HG03558 (cell line): ENCODE data around the gene TCF7L2.

ENCODE experiments used
- ATAC-seq: cut with Tn5 transposase; IDR thresholded peaks from one replicate; pipeline ENCODE4 v1.9.1; 2021; ENCODE audit warnings: moderate number of reproducible peaks; ENCODE audit not compliant: unreplicated experiment; ENCODE audit errors: extremely low read depth

TCF7L2 gene

GRCh38 chr10:112989826-112990225, 39.8 kb downstream of the TCF7L2 start:
- no peak for ATAC-seq

DNA sequence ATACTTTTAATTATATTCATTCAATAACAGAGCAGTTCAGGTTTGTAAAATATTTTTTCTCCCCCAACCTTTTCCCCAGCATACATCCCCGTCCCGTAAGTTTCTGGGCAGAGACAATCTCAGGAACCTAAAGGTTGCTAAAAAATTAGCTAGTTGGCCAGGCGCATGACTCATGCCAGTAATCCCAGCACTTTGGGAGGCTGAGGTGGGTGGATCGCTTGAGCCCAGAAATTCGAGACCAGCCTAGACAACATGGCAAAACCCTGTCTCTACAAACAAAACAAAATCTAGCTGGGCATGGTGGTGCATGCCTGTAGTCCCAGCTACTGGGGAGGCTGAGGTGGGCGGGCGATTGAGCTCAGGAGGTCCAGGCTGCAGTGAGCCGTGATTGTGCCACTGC, 40.2 kb downstream of the TCF7L2 start:
- ATAC-seq, result no peak

DNA sequence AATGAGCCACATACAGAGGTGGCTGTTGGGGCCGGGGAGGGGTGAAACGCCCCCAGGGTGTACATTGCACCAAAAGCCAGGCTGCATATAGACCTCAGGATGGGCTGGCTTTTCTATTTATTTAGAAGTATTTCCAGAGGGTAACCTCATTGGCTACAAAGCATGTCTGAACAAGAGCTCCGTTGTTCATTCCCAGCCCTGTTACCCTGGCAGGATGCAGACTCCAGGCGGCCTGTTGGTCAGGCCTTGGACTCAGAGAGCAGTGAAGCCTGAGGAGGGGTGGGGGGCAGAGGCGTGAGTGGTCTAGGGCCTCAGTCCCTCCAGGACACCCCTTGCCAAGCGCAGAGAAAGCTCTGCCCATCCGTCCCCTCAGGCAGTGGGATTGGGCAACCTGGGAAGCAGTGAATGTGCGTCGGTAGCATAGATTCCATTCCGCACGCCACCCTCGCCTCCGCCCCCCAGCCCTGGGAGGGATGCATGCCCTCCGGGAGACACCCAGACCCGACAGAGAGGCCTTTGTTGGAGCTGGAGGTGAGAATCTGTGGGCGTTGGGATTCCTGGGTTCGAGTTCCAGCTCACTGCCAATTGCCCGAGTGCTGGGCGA, 41.9 kb downstream of the TCF7L2 start:
- no peak for ATAC-seq

GRCh38 chr10:112996462-112996861, 46.4 kb downstream of the TCF7L2 start:
- ATAC-seq, result no peak

DNA sequence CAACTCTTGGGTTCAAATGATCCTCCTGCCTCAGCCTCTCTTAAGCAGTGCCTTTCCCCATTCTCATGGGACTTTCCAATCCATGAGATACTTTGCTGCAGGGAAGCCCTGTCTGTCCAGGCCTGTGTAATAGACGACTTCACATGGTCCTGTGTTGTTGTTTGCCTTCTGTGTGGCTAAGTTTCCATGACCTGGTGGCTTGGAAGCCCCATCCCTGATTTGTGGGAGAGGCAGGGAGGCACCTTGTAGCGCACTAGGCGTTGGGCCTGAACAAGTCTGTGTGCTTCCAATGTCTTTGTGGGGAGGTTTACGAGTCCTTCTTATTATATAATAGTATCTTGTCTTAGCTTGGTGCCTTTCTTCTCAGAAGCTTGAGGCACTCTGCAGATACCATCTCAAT, 49.1 kb downstream of the TCF7L2 start:
- no peak for ATAC-seq

- ATAC-seq, result no peak
These were observed 50.4 kb downstream of the TCF7L2 start for GRCh38 chr10:113000442-113000841.

- ATAC-seq, result no peak
These were observed 51.0 kb downstream of the TCF7L2 start for GRCh38 chr10:113000876-113001598.

DNA sequence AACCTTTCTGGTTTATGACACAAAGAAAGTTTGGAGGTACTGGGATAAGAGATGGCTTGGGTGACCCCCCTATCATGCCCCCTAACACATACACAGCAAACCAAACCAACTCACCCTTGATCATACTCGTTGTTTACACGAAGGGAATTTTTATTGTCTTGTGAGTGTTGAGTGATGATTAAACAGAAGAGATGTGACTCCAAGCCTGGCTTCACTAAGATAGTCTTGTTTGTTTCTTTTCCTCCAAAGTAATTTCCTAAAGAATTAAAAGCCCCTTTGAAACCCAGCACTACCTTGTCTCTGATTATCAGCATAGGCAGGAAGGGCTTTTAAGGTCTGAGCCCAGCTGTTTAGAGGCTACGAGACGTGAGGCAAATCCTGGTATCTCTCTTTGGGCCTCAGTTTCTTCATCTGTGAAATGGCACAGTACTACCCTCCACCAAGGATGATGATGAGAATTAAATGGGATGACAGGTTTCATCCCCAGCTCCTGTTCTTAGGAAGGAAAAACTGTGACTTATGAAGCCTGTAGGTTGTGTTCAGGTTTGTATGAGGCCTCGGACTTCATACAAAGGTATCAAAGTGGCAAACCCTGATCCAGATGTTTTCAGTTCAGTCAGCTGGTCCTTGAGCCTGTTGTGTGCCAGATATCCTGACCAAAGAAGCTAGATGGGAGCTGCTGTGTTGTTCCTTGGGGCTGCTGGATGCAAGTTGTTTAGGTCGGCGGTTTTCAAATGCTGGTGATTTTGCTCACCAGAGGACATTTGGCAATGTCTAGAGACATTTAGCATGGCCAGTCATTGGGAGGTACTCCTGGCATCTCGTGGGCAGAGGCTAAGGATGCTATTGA, 51.8 kb downstream of the TCF7L2 start:
- ATAC-seq, result no peak

DNA sequence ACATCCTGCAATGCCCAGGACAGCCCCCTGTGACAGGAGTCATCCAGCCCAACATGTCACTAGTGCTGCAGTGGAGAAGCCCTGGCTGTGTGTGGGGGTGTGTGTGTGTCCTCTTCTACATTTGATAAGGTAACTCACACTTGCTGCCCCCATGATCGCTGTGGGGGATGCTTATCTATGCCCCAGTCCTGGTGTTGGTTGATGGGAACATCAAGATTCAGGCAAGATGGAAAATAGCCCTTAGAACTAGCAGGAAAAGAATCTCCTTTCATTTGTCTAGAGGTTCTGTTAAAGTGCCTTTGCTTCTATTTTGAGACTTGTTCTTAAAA, 52.4 kb downstream of the TCF7L2 start:
- ATAC-seq, result no peak

DNA sequence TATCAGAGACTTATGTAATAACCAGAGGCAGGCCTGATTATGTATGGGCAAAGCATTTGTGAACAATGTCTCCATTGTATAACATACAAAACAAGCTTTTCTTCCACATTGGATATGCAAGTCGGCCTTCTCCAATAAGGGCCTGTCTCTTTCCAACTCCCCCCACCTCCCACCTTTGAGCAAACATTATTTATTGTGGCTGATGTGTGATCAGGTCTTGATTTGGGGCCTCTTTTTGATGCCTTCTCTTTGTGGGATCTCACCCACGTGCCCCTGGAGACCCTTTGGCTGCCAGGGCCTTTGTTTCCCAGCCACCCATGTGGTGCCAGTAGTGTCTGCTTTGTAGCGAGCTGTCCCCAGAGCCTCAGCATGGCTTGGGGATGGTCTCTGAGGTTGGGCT, 53.0 kb downstream of the TCF7L2 start:
- ATAC-seq, result no peak

DNA sequence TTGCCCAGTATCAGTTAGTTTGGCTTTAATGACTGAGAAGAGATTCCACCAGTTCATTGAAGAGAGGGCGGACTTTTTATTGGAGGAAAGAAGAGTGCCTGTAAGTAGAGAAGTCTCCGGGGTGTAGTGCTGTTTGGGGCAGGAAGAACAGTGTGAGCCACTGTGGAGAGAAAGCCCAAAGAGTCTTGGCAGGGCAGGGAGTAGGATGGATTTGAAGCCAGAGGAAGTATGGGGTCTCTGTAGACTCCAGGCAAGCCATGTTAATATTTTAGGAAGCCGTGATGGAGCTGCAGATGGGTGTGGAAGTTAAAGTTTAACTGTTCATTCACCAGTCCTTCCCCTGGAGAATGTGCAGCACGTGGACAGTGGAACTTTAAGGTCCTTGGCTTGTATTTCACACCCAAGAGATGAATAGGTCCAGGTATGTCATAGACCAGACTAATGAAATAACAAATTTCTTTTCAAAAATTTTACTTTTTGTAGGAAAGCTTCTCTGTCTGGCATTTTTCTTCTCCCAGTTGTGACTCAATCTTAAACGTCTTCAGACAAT, 54.1 kb downstream of the TCF7L2 start:
- ATAC-seq, result no peak

DNA sequence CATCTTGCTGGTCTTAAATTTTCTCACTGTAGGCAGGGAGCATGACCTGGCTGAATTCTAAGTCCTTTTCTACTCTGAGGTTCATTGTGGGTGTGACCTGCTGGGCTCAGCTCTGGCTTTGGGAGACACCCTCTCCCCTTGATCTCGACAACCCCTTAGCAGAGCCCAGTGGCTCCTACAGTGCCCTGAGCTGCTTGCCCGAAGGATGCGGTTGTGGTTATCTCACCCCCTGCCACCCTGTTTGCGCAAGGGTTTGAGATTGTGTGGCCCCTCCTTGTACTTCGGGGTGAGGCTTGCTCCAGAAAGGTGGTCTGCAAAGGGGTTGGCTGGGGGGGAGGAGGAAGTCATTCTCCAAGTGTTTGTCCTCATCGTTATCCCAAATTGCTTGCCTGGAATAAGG, 55.3 kb downstream of the TCF7L2 start:
- no peak for ATAC-seq

GRCh38 chr10:113006656-113007342, 56.8 kb downstream of the TCF7L2 start:
- ATAC-seq, result no peak

DNA sequence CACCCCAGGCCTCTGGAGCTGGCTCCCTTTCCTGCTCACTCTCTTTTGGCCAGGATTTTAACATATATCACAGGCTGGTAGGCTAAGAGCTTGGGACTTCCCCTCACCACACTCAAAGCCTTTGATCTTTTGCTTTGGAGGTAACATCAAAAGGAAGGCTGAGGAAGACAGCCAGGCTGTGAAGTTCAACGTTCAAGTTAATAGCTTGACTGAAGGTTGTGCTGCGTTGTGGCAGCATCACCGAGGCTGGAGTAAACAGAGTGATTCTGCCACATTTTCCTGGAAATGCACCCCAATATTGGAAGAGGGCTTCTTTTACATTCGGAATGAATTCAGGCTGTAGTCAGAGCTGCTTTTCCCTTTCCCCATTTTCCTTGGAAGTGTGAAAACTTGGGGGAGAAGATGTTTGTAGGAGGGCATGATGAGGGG, 57.3 kb downstream of the TCF7L2 start:
- ATAC-seq, result no peak

DNA sequence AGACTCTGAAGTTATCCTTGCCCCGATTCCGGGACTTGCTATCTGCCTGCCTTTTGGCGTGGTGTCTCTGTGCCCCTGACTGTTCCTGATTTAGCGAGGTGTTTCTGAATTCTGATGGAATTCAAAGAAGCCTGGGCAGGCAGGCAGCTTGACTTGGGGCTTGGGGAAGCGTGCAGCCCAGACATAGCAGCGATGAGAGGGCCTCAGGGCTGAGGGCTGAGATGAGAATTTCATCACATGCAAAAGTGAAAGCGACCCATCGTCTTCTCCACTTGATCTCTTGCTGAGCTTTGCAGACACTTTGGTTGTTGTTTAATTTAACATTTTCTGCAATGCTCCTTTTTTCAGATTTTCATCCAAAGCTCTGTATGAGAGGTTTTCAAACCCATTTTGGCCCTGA, 57.8 kb downstream of the TCF7L2 start:
- no peak for ATAC-seq

- ATAC-seq, result no peak
These were observed 61.7 kb downstream of the TCF7L2 start for GRCh38 chr10:113011592-113012374.

GRCh38 chr10:113015201-113015600, 65.2 kb downstream of the TCF7L2 start:
- no peak for ATAC-seq

- no peak for ATAC-seq
These were observed 67.3 kb downstream of the TCF7L2 start for GRCh38 chr10:113017376-113017775.

- no peak for ATAC-seq
These were observed 68.0 kb downstream of the TCF7L2 start for GRCh38 chr10:113018034-113018433.

DNA sequence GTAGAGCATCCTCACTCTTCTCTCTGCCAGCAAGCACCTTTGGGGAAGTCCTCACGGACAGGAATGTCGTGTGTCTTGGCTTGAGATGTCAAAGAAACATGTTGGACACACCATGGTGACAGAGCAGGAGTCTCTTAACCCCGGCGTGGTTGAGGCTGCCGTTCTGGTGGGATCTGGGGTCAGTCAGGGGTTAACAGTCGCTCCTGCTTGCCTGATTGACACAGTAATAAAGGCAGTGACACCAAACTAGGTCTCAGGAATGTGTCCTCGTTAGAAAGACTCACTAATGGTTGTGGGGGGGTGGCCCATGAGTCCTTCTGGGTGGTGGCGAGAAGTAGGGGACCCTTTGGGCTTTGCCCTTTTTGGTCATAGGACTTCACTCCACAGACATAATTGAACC, 69.0 kb downstream of the TCF7L2 start:
- ATAC-seq, result no peak
